H9 (cell line): ENCODE measurements around the gene MAP3K9. TPM values are rescaled to one million over a fixed set of nuclear protein-coding genes. Genes with fewer than 3 reads are reported as not detected.

Source experiments
- DNase-seq: peaks from one replicate; pipeline ENCODE4 v3.0.0-alpha.2; 2017
- H2AFZ ChIP-seq: one replicate; pipeline ENCODE4 v1.6.1; 2013; ENCODE audit warnings: mild to moderate bottlenecking, low read length, control low read depth, moderate library complexity
- H2AK5ac ChIP-seq: 2 replicates; pipeline ENCODE4 v1.6.1; 2013; ENCODE audit warnings: low read length, control low read depth, mixed read lengths; ENCODE audit not compliant: insufficient read length
- H2BK120ac ChIP-seq: one replicate; pipeline ENCODE4 v1.6.1; 2013; ENCODE audit warnings: low read depth, mild to moderate bottlenecking, low read length, control low read depth, inconsistent platforms; ENCODE audit not compliant: poor library complexity, severe bottlenecking
- H2BK12ac ChIP-seq: 2 replicates; pipeline ENCODE4 v1.6.1; 2013; ENCODE audit warnings: low read length, control low read depth, mixed read lengths, low read depth; ENCODE audit not compliant: insufficient read length
- H2BK15ac ChIP-seq: 2 replicates; pipeline ENCODE4 v1.6.1; 2013; ENCODE audit warnings: low read depth, low read length, control low read depth
- H2BK20ac ChIP-seq: one replicate; pipeline ENCODE4 v1.6.1; 2013; ENCODE audit warnings: low read depth, mild to moderate bottlenecking, low read length, control low read depth, inconsistent platforms; ENCODE audit not compliant: poor library complexity, severe bottlenecking
- H2BK5ac ChIP-seq: 2 replicates; pipeline ENCODE4 v1.6.1; 2013; ENCODE audit warnings: low read length, control low read depth, mixed read lengths; ENCODE audit not compliant: insufficient read length
- H3K14ac ChIP-seq: 2 replicates; pipeline ENCODE4 v1.6.1; 2013; ENCODE audit warnings: low read length, control low read depth; ENCODE audit not compliant: insufficient read depth
- H3K18ac ChIP-seq: 2 replicates; pipeline ENCODE4 v1.6.1; 2013; ENCODE audit warnings: low read depth, mild to moderate bottlenecking, mixed read lengths, low read length, control low read depth; ENCODE audit not compliant: insufficient read length
- H3K23ac ChIP-seq: 2 replicates; pipeline ENCODE4 v1.6.1; 2013; ENCODE audit warnings: low read length, control low read depth, mixed read lengths, low read depth; ENCODE audit not compliant: insufficient read length
- H3K23me2 ChIP-seq: 2 replicates; pipeline ENCODE4 v1.6.1; 2013; ENCODE audit warnings: low read depth, mild to moderate bottlenecking, mixed read lengths, low read length, control low read depth; ENCODE audit not compliant: insufficient read length, poor library complexity, severe bottlenecking
- H3K27ac ChIP-seq: 2 replicates; pipeline ENCODE4 v1.5.1; 2013; ENCODE audit warnings: low read length, control low read depth, mixed read lengths, low read depth; ENCODE audit not compliant: insufficient read length
- H3K27me3 ChIP-seq: 2 replicates; pipeline ENCODE4 v1.6.1; 2013; ENCODE audit warnings: low read length, control low read depth, inconsistent platforms; ENCODE audit not compliant: insufficient read depth
- H3K4ac ChIP-seq: 2 replicates; pipeline ENCODE4 v1.6.1; 2013; ENCODE audit warnings: low read depth, mild to moderate bottlenecking, control low read depth, inconsistent platforms, low read length, moderate library complexity
- H3K4me1 ChIP-seq: 2 replicates; pipeline ENCODE4 v1.6.1; 2013; ENCODE audit warnings: low read length, control low read depth, inconsistent platforms; ENCODE audit not compliant: insufficient read depth
- H3K4me2 ChIP-seq: 2 replicates; pipeline ENCODE4 v1.6.1; 2013; ENCODE audit warnings: low read length, control low read depth, mixed read lengths; ENCODE audit not compliant: insufficient read length, insufficient read depth
- H3K56ac ChIP-seq: 2 replicates; pipeline ENCODE4 v1.6.1; 2013; ENCODE audit warnings: low read depth, mild to moderate bottlenecking, mixed read lengths, low read length, control low read depth; ENCODE audit not compliant: insufficient read length
- H3K79me1 ChIP-seq: 2 replicates; pipeline ENCODE4 v1.6.1; 2013; ENCODE audit warnings: low read depth, mild to moderate bottlenecking, moderate library complexity, low read length, control low read depth, inconsistent platforms; ENCODE audit not compliant: insufficient read depth, poor library complexity, severe bottlenecking
- H3K79me2 ChIP-seq: 2 replicates; pipeline ENCODE4 v1.6.1; 2013; ENCODE audit warnings: low read length, control low read depth, inconsistent platforms; ENCODE audit not compliant: insufficient read depth
- H3K9ac ChIP-seq: 2 replicates; pipeline ENCODE4 v1.6.1; 2013; ENCODE audit warnings: low read length, control low read depth, mixed read lengths; ENCODE audit not compliant: insufficient read length; ENCODE audit errors: extremely low read depth
- H3K9me3 ChIP-seq: one replicate; pipeline ENCODE4 v1.6.1; 2013; ENCODE audit warnings: low read depth, low read length, inconsistent platforms; ENCODE audit not compliant: control insufficient read depth
- H3T11ph ChIP-seq: one replicate; pipeline ENCODE4 v1.6.1; 2013; ENCODE audit warnings: mild to moderate bottlenecking, low read length, control low read depth, inconsistent platforms
- H4K20me1 ChIP-seq: one replicate; pipeline ENCODE4 v1.6.1; 2013; ENCODE audit not compliant: control insufficient read depth, insufficient read length, insufficient read depth
- H4K5ac ChIP-seq: 2 replicates; pipeline ENCODE4 v1.6.1; 2013; ENCODE audit warnings: low read depth, mild to moderate bottlenecking, mixed read lengths, low read length, control low read depth; ENCODE audit not compliant: insufficient read length
- H4K8ac ChIP-seq: replicated peaks from 2 replicates; pipeline ENCODE4 v1.6.1; 2013; ENCODE audit warnings: low read length, control low read depth, mixed read lengths, low read depth; ENCODE audit not compliant: insufficient read length
- H4K91ac ChIP-seq: 2 replicates; pipeline ENCODE4 v1.6.1; 2013; ENCODE audit warnings: low read depth, mild to moderate bottlenecking, moderate library complexity, mixed read lengths, low read length, control low read depth; ENCODE audit not compliant: insufficient read length
- H3K27ac Mint-ChIP-seq, 3 experiments: 2 replicates in 2 of 3; 3 replicates in 1 of 3; pipeline ENCODE4 v1.8.0; 2020 to 2021; ENCODE audit warnings: mixed read lengths in 3 of 3, mild to moderate bottlenecking in 1 of 3, moderate library complexity in 1 of 3
- H3K27me3 Mint-ChIP-seq: 2 replicates; pipeline ENCODE4 v1.8.0; 2021; ENCODE audit warnings: low read depth, mild to moderate bottlenecking, moderate library complexity, mixed read lengths
- H3K36me3 Mint-ChIP-seq, 3 experiments: 2 replicates in 2 of 3; 3 replicates in 1 of 3; pipeline ENCODE4 v1.8.0; 2020 to 2021; ENCODE audit warnings: low read depth in 3 of 3, mixed read lengths in 3 of 3; ENCODE audit not compliant: insufficient read depth in 1 of 3
- H3K4me1 Mint-ChIP-seq, 2 experiments: 2 replicates each; pipeline ENCODE4 v1.8.0; 2020; ENCODE audit warnings: mixed read lengths in 2 of 2
- H3K4me3 Mint-ChIP-seq, 2 experiments: 2 replicates in 1 of 2; 3 replicates in 1 of 2; pipeline ENCODE4 v1.8.0; 2020 to 2021; ENCODE audit warnings: mild to moderate bottlenecking in 2 of 2, mixed read lengths in 2 of 2, moderate library complexity in 1 of 2
- H3K9me3 Mint-ChIP-seq, 2 experiments: 2 replicates in 1 of 2; 3 replicates in 1 of 2; pipeline ENCODE4 v1.8.0; 2020; ENCODE audit warnings: mild to moderate bottlenecking in 2 of 2, mixed read lengths in 2 of 2, moderate library complexity in 1 of 2
- CTCF ChIP-seq: fragments of 200-600 bp; sonication (generic); conservative IDR thresholded peaks from 3 replicates; pipeline ENCODE4 v1.8.0; 2021; ENCODE audit warnings: antibody characterized with exemption, mild to moderate bottlenecking
- WGBS: extraction: QIAGEN DNeasy Blood & Tissue Kit; methylation state at CpG from one replicate; pipeline ENCODE4 v1.1.7; 2013; ENCODE audit warnings: missing lambda C conversion rate, low lambda C conversion rate, mixed read lengths; ENCODE audit not compliant: insufficient read length; ENCODE audit errors: extremely low coverage; 5-methylcytosine and 5-hydroxymethylcytosine counted together
- total RNA-seq: library from RNA; stranded (reverse); gene quantifications from 2 replicates; pipeline ENCODE4 v1.2.1, GENCODE V29; 2021

The MAP3K9 gene
- total RNA-seq, 1 experiment from 2014 or later, result 20.0 TPM

- no peak overlapping the region for H3K27ac Mint-ChIP-seq
- no peak for DNase-seq
- Histone ChIP-seq H3K14ac (no peak overlapping the region), H2BK12ac (no peak overlapping the region), H2AFZ (no peak overlapping the region), H3K9ac (no peak overlapping the region), H3K79me1 (no peaks in the 10 kb centered on the region), H2BK120ac (no peak overlapping the region), H3K4me2 (no peak overlapping the region), H4K91ac (no peak overlapping the region), H4K20me1 (no peaks in the 10 kb centered on the region), H2AK5ac (no peak overlapping the region), H3K23ac (no peak overlapping the region), H2BK20ac (no peak overlapping the region), H3T11ph (no peak overlapping the region), H4K8ac (no peak overlapping the region), H3K27ac (no peak overlapping the region), H2BK15ac (no peak overlapping the region), H4K5ac (no peak overlapping the region), H3K18ac (no peak overlapping the region), H3K9me3 (no peaks in the 10 kb centered on the region), H3K4ac (no peak overlapping the region), H3K27me3 (no peaks in the 10 kb centered on the region), H3K56ac (no peak overlapping the region), H3K79me2 (no peaks in the 10 kb centered on the region), H3K23me2 (no peaks in the 10 kb centered on the region), H2BK5ac (no peak overlapping the region), H3K4me1 (no peaks in the 10 kb centered on the region; the same call in 1 of the 2 replicates)
- no peaks in the 10 kb centered on the region for H3K36me3 Mint-ChIP-seq
- WGBS, result no CpG with 5 or more reads among the region's 2 CpGs
- no peak for TF ChIP-seq CTCF
- H3K9me3 Mint-ChIP-seq, result no peaks in the 10 kb centered on the region
- H3K4me1 Mint-ChIP-seq, result peaks cover 0 to 6% of the 10 kb centered on the region in 2 experiments; a peak in 2 of 4 replicates
- H3K4me3 Mint-ChIP-seq, result no peak overlapping the region
- no peaks in the 10 kb centered on the region for H3K27me3 Mint-ChIP-seq
Observed at GRCh38 chr14:70856851-70857495, 47.7 kb upstream of the MAP3K9 start.
